OCI-LY3 (cell line): ENCODE data around the gene SYTL3.
"Not testable (repeated sequence)": the region's sequence is repeated elsewhere in the genome, so short reads cannot be mapped to it uniquely, and the experiment has no call there.

Source experiments
- H2AFZ ChIP-seq: fragments of 200-600, 300-600 bp; shearing (Covaris generic); 2 replicates; pipeline ENCODE4 v1.6.0; 2014; ENCODE audit warnings: antibody characterized with exemption, low read depth, low read length
- H3K27ac ChIP-seq: fragments of 200-600, 300-600 bp; sonication (generic); 2 replicates; pipeline ENCODE4 v1.5.1; 2014; ENCODE audit warnings: mild to moderate bottlenecking, low read length, moderate library complexity, mixed read lengths
- H3K27me3 ChIP-seq: fragments of 200-600, 300-600 bp; sonication (generic); 2 replicates; pipeline ENCODE4 v1.6.1; 2014; ENCODE audit warnings: low read depth, low read length, mixed read lengths
- H3K36me3 ChIP-seq: fragments of 200-600, 300-600 bp; sonication (generic); replicated peaks from 2 replicates; pipeline ENCODE3; 2014; ENCODE audit warnings: low read depth, low read length, mixed read lengths
- H3K4me1 ChIP-seq: fragments of 300-600, 200-600 bp; sonication (generic); 2 replicates; pipeline ENCODE4 v1.6.1; 2014; ENCODE audit warnings: low read length, mixed read lengths
- H3K4me2 ChIP-seq: fragments of 200-600, 300-600 bp; sonication (generic); 2 replicates; pipeline ENCODE4 v1.6.1; 2014; ENCODE audit warnings: low read length, mixed read lengths
- H3K4me3 ChIP-seq: fragments of 300-600, 200-600 bp; sonication (generic); 2 replicates; pipeline ENCODE4 v1.5.1; 2014; ENCODE audit warnings: antibody characterized with exemption, mild to moderate bottlenecking, low read length, moderate library complexity
- H3K79me2 ChIP-seq: fragments of 300-600, 200-600 bp; shearing (Covaris generic); 2 replicates; pipeline ENCODE4 v1.6.1; 2014; ENCODE audit warnings: mild to moderate bottlenecking, low read length, mixed read lengths
- H3K9ac ChIP-seq: fragments of 300-600, 200-600 bp; shearing (Covaris generic); 2 replicates; pipeline ENCODE4 v1.6.0; 2014; ENCODE audit warnings: mild to moderate bottlenecking, low read length, moderate library complexity
- H3K9me3 ChIP-seq: fragments of 200-600, 300-600 bp; shearing (Covaris generic); 2 replicates; pipeline ENCODE4 v1.6.1; 2014; ENCODE audit warnings: low read length, mixed read lengths; ENCODE audit not compliant: insufficient read depth
- H4K20me1 ChIP-seq: fragments of 200-600, 300-600 bp; sonication (generic); 2 replicates; pipeline ENCODE4 v1.6.1; 2016; ENCODE audit warnings: low read length, mixed read lengths; ENCODE audit not compliant: insufficient read depth
- CTCF ChIP-seq: fragments of 200-600, 300-600 bp; sonication (generic); IDR thresholded peaks from 2 replicates; pipeline ENCODE4 v1.5.1; 2014; ENCODE audit warnings: antibody characterized with exemption, low read length, low read depth
- EZH2phosphoT487 ChIP-seq: fragments of 200-600 bp; shearing (Covaris generic); IDR thresholded peaks from 2 replicates; pipeline ENCODE4 v1.6.1; 2018; ENCODE audit warnings: antibody characterized with exemption, mixed run types, low read depth

SYTL3 gene

GRCh38 chr6:158654498-158654897, 4.6 kb downstream of the SYTL3 start:
- H4K20me1 ChIP-seq, result no peaks in the 10 kb centered on the region
- no peak overlapping the region for H3K4me2 ChIP-seq
- H2AFZ ChIP-seq, result no peak overlapping the region
- H3K9me3 ChIP-seq, result no peaks in the 10 kb centered on the region
- H3K4me3 ChIP-seq, result no peak overlapping the region
- peaks cover 10% of the 10 kb centered on the region; the same call in 1 of the 2 replicates for H3K4me1 ChIP-seq
- no peak overlapping the region for H3K9ac ChIP-seq
- H3K36me3 ChIP-seq, result no peaks in the 10 kb centered on the region
- no peak for TF ChIP-seq CTCF
- TF ChIP-seq EZH2phosphoT487, result no peak
- no peak overlapping the region for H3K27ac ChIP-seq
- no peaks in the 10 kb centered on the region for H3K79me2 ChIP-seq
- no peaks in the 10 kb centered on the region for H3K27me3 ChIP-seq

- no peak overlapping the region for H2AFZ ChIP-seq
- H3K9ac ChIP-seq, result no peak overlapping the region
- no peak overlapping the region for H3K4me3 ChIP-seq
- no peaks in the 10 kb centered on the region for H4K20me1 ChIP-seq
- H3K79me2 ChIP-seq, result no peaks in the 10 kb centered on the region
- no peaks in the 10 kb centered on the region for H3K9me3 ChIP-seq
- peaks cover 10% of the 10 kb centered on the region; the same call in 1 of the 2 replicates for H3K4me1 ChIP-seq
- no peak for TF ChIP-seq EZH2phosphoT487
- TF ChIP-seq CTCF, result no peak
- H3K27me3 ChIP-seq, result no peaks in the 10 kb centered on the region
- no peak overlapping the region for H3K27ac ChIP-seq
- H3K36me3 ChIP-seq, result no peaks in the 10 kb centered on the region
- H3K4me2 ChIP-seq, result no peak overlapping the region
Observed at GRCh38 chr6:158654960-158655489, 5.2 kb downstream of the SYTL3 start.

- Histone ChIP-seq H3K9ac (no peak overlapping the region), H3K4me3 (no peak overlapping the region), H4K20me1 (no peaks in the 10 kb centered on the region), H3K27ac (no peak overlapping the region), H3K9me3 (no peaks in the 10 kb centered on the region), H3K4me2 (no peak overlapping the region), H2AFZ (no peak overlapping the region), H3K4me1 (peaks cover 10% of the 10 kb centered on the region), H3K36me3 (no peaks in the 10 kb centered on the region), H3K79me2 (no peaks in the 10 kb centered on the region), H3K27me3 (no peaks in the 10 kb centered on the region)
- no peak for TF ChIP-seq EZH2phosphoT487
- TF ChIP-seq CTCF, result no peak
Observed at GRCh38 chr6:158655569-158656450, 6.0 kb downstream of the SYTL3 start.

GRCh38 chr6:158656986-158657385, 7.1 kb downstream of the SYTL3 start:
- not testable (repeated sequence) for H3K4me3 ChIP-seq, H3K27me3 ChIP-seq, H3K9ac ChIP-seq, H3K36me3 ChIP-seq, H3K27ac ChIP-seq, H4K20me1 ChIP-seq, H3K79me2 ChIP-seq, H2AFZ ChIP-seq, H3K4me2 ChIP-seq, H3K9me3 ChIP-seq
- peaks cover 17% of the 10 kb centered on the region for H3K4me1 ChIP-seq
